ENCODE measurements around the gene RFC1. TPM values are rescaled to one million over a fixed set of nuclear protein-coding genes. Genes with fewer than 3 reads are reported as not detected.
A peak's percentile ranks its signal among the peaks of the same experiment; 100 is the strongest.

The RFC1 gene
- total and polyA plus RNA-seq, 9 of the 15 experiments (the other 6 are each of a cell fraction or from before 2014, with no cell fraction given) = 16.8 to 85.6 (median 45.2) TPM

DNA sequence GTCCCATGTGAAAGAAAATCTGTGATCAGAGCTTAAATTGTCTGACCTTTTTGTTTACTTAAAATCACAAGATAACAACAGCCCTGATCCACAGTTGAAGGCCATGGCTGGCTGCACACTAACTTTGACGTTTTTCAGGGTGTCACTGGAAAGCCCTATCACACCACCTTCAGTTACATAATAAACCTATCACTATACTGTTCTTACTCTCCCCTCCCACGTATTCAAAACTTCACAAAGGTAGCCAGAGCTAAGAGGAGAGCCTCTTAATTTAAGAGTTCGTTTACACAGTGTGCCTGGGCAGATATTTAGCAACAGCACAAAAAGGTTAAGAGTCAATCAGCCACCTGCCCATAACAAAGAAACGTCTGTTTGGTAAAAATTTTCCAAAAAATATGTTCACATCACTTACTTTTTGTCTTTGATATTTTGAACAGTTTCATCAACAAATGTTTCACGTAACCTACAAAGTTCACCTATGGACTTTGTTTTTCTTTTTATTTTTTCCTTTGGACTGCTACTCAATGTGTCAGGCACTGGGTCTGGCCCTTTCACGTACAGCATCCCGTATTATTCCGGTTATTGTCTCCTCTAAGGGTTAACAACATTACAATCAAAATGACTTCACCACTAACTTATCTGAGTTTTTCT, 25.0 kb downstream of the RFC1 start:
- H3K4me1 ChIP-seq (replicated peaks in 1 of 2; ENCODE audit: control insufficient read depth in 2 of 2, insufficient read depth in 2 of 2, low read length in 2 of 2) = no peaks in the 10 kb centered on the region
- H3K36me3 ChIP-seq (ENCODE audit: control insufficient read depth, insufficient read depth, low read length) = peaks cover 37% of the 10 kb centered on the region; the same call in 1 of the 3 replicates
- no peaks in the 10 kb centered on the region for H3K9me1 ChIP-seq (ENCODE audit: control insufficient read depth, insufficient read depth, low read length)
- H2AFZ ChIP-seq (ENCODE audit: low read depth, low read length) = no peak overlapping the region
- ChIA-PET CTCF (ENCODE audit: low intra/inter-chr PET ratio) (no interaction called here), POLR2A (interaction anchor here (1.2 to 1.9 kb wide), 2 partner anchors 11 to 16 kb away, joined by 4 to 7 read pairs; no protein-coding TSS in a partner anchor)
- no TSS peak for BruUV-seq (replicated peaks)
- no peaks in the 10 kb centered on the region for H4K20me1 ChIP-seq (replicated peaks; ENCODE audit: control insufficient read depth, insufficient read depth, low read length)
- peak; percentile 60 for ATAC-seq
- H3K79me2 ChIP-seq (ENCODE audit: control insufficient read depth, insufficient read depth, low read length) = peaks cover 36% of the 10 kb centered on the region
- in situ Hi-C loops (cut with MboI) (no loop called here), intact Hi-C loops (cut with micrococcal nuclease) (no loop called here)
- H3K27ac ChIP-seq (ENCODE audit: extremely low read depth, low read depth, low read length) = no peak overlapping the region
- no peaks in the 10 kb centered on the region for H3K27me3 ChIP-seq (ENCODE audit: control insufficient read depth in 2 of 2, insufficient read depth in 2 of 2, low read length in 2 of 2)
- H3K4me3 ChIP-seq = no peak overlapping the region
- 57% methylated on average over 8 of the region's 8 CpGs for WGBS (ENCODE audit: insufficient coverage, low coverage, missing lambda C conversion rate)
- H3K9ac ChIP-seq (ENCODE audit: insufficient read depth in 1 of 2, low read depth in 2 of 2, low read length in 2 of 2) = no peak overlapping the region
- no peaks in the 10 kb centered on the region for H3K9me3 ChIP-seq (replicated peaks; ENCODE audit: control insufficient read depth, insufficient read depth, low read depth, low read length)
- H3K4me2 ChIP-seq (ENCODE audit: insufficient read depth, low read length) = no peak overlapping the region
- peak in 1 of 4 experiments; percentile 5 for DNase-seq (ENCODE audit: extremely low read depth in 1 of 4, low spot score in 3 of 4)
- no peak for FAIRE-seq
- TF ChIP-seq ZKSCAN1 (IDR thresholded peaks at IDR 0.05; ENCODE audit: low read depth, low read length) = no peak
- TF ChIP-seq, protein P1, sequence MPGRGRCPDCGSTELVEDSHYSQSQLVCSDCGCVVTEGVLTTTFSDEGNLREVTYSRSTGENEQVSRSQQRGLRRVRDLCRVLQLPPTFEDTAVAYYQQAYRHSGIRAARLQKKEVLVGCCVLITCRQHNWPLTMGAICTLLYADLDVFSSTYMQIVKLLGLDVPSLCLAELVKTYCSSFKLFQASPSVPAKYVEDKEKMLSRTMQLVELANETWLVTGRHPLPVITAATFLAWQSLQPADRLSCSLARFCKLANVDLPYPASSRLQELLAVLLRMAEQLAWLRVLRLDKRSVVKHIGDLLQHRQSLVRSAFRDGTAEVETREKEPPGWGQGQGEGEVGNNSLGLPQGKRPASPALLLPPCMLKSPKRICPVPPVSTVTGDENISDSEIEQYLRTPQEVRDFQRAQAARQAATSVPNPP (IDR thresholded peaks at IDR 0.05; ENCODE audit: borderline replicate concordance, insufficient read depth, insufficient read length) = no peak
- TF ChIP-seq SRSF9 (IDR thresholded peaks at IDR 0.05; ENCODE audit: borderline replicate concordance, low read depth, low read length) = no peak
- TF ChIP-seq BCL6 (CRISPR knock-in tag; IDR thresholded peaks at IDR 0.05) = no peak
- TF ChIP-seq, protein P2, sequence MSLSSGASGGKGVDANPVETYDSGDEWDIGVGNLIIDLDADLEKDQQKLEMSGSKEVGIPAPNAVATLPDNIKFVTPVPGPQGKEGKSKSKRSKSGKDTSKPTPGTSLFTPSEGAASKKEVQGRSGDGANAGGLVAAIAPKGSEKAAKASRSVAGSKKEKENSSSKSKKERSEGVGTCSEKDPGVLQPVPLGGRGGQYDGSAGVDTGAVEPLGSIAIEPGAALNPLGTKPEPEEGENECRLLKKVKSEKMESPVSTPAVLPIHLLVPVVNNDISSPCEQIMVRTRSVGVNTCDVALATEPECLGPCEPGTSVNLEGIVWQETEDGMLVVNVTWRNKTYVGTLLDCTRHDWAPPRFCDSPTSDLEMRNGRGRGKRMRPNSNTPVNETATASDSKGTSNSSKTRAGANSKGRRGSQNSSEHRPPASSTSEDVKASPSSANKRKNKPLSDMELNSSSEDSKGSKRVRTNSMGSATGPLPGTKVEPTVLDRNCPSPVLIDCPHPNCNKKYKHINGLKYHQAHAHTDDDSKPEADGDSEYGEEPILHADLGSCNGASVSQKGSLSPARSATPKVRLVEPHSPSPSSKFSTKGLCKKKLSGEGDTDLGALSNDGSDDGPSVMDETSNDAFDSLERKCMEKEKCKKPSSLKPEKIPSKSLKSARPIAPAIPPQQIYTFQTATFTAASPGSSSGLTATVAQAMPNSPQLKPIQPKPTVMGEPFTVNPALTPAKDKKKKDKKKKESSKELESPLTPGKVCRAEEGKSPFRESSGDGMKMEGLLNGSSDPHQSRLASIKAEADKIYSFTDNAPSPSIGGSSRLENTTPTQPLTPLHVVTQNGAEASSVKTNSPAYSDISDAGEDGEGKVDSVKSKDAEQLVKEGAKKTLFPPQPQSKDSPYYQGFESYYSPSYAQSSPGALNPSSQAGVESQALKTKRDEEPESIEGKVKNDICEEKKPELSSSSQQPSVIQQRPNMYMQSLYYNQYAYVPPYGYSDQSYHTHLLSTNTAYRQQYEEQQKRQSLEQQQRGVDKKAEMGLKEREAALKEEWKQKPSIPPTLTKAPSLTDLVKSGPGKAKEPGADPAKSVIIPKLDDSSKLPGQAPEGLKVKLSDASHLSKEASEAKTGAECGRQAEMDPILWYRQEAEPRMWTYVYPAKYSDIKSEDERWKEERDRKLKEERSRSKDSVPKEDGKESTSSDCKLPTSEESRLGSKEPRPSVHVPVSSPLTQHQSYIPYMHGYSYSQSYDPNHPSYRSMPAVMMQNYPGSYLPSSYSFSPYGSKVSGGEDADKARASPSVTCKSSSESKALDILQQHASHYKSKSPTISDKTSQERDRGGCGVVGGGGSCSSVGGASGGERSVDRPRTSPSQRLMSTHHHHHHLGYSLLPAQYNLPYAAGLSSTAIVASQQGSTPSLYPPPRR (CRISPR knock-in tag; IDR thresholded peaks at IDR 0.05; ENCODE audit: borderline replicate concordance) = no peak
- TF ChIP-seq, protein P3, sequence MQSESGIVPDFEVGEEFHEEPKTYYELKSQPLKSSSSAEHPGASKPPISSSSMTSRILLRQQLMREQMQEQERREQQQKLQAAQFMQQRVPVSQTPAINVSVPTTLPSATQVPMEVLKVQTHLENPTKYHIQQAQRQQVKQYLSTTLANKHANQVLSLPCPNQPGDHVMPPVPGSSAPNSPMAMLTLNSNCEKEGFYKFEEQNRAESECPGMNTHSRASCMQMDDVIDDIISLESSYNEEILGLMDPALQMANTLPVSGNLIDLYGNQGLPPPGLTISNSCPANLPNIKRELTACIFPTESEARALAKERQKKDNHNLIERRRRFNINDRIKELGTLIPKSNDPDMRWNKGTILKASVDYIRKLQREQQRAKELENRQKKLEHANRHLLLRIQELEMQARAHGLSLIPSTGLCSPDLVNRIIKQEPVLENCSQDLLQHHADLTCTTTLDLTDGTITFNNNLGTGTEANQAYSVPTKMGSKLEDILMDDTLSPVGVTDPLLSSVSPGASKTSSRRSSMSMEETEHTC (IDR thresholded peaks at IDR 0.05) = no peak
- TF ChIP-seq, protein P4, sequence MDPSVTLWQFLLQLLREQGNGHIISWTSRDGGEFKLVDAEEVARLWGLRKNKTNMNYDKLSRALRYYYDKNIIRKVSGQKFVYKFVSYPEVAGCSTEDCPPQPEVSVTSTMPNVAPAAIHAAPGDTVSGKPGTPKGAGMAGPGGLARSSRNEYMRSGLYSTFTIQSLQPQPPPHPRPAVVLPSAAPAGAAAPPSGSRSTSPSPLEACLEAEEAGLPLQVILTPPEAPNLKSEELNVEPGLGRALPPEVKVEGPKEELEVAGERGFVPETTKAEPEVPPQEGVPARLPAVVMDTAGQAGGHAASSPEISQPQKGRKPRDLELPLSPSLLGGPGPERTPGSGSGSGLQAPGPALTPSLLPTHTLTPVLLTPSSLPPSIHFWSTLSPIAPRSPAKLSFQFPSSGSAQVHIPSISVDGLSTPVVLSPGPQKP (CRISPR knock-in tag; IDR thresholded peaks at IDR 0.05) = no peak
- no peak for TF ChIP-seq PPARD (CRISPR knock-in tag; IDR thresholded peaks at IDR 0.05)
- no peak for TF ChIP-seq ZNF134 (CRISPR knock-in tag; conservative IDR thresholded peaks at IDR 0.05)
- TF ChIP-seq, protein P5, sequence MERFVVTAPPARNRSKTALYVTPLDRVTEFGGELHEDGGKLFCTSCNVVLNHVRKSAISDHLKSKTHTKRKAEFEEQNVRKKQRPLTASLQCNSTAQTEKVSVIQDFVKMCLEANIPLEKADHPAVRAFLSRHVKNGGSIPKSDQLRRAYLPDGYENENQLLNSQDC (CRISPR knock-in tag; IDR thresholded peaks at IDR 0.05) = no peak
- TF ChIP-seq NFATC3 (IDR thresholded peaks at IDR 0.05) = no peak
- TF ChIP-seq POLR3A (IDR thresholded peaks at IDR 0.05; ENCODE audit: borderline replicate concordance, extremely low read depth, insufficient read depth, insufficient read length) = no peak
